SK-N-SH treated with all-trans-retinoic acid at 6 μM for 48 hours (cell line): ENCODE measurements around the gene ITPR2.
"Not testable (repeated sequence)": the region's sequence is repeated elsewhere in the genome, so short reads cannot be mapped to it uniquely, and the experiment has no call there.

ENCODE experiments used
- ATAC-seq: fragments of 200-7000 bp; cut with Tn5 transposase; 3 replicates; pipeline ENCODE4 v1.9.1; 2020; ENCODE audit warnings: mild to moderate bottlenecking, moderate library complexity
- ARNTL ChIP-seq: fragments of 450-650 bp; formaldehyde crosslinking; IDR thresholded peaks from 2 replicates; pipeline ENCODE4 v1.5.0; 2020; ENCODE audit warnings: low read depth, mild to moderate bottlenecking, moderate library complexity, borderline replicate concordance
- BACH2 ChIP-seq: fragments of 250-450 bp; sonication (Bioruptor Pico); IDR thresholded peaks from 2 replicates; pipeline ENCODE4 v1.9.0; 2021; ENCODE audit warnings: mild to moderate bottlenecking, borderline replicate concordance
- CREB5 ChIP-seq: fragments of 250-450 bp; sonication (Bioruptor Pico); IDR thresholded peaks from 2 replicates; pipeline ENCODE4 v1.5.1; 2020; ENCODE audit warnings: low read depth, mild to moderate bottlenecking, moderate library complexity
- CSDC2 ChIP-seq: fragments of 250-450 bp; sonication (Bioruptor Pico); IDR thresholded peaks from 2 replicates; pipeline ENCODE4 v1.5.0; 2020; ENCODE audit warnings: mild to moderate bottlenecking, moderate library complexity
- CSRNP3 ChIP-seq: fragments of 250-450 bp; sonication (Bioruptor Pico); IDR thresholded peaks from 2 replicates; pipeline ENCODE4 v1.5.1; 2021; ENCODE audit warnings: mild to moderate bottlenecking, moderate library complexity
- ESRRG ChIP-seq: fragments of 250-450 bp; sonication (Bioruptor Pico); IDR thresholded peaks from 2 replicates; pipeline ENCODE4 v1.6.1; 2021; ENCODE audit warnings: mild to moderate bottlenecking
- GLIS3 ChIP-seq: fragments of 250-450 bp; sonication (Bioruptor Pico); IDR thresholded peaks from 2 replicates; pipeline ENCODE4 v1.5.0; 2020; ENCODE audit warnings: mild to moderate bottlenecking, moderate library complexity
- ISL1 ChIP-seq: fragments of 250-450 bp; sonication (Bioruptor Pico); IDR thresholded peaks from 2 replicates; pipeline ENCODE4 v2.1.2; 2022; ENCODE audit warnings: mild to moderate bottlenecking, moderate library complexity
- OSR1 ChIP-seq: fragments of 250-450 bp; sonication (Bioruptor Pico); IDR thresholded peaks from 2 replicates; pipeline ENCODE4 v1.8.0; 2022; ENCODE audit warnings: moderate library complexity, mild to moderate bottlenecking, inconsistent platforms
- PATZ1 ChIP-seq: fragments of 250-450 bp; sonication (Bioruptor Pico); IDR thresholded peaks from 2 replicates; pipeline ENCODE4 v1.8.0; 2020; ENCODE audit warnings: mild to moderate bottlenecking, moderate library complexity, borderline replicate concordance
- POU6F1 ChIP-seq: fragments of 250-450 bp; sonication (Bioruptor Pico); IDR thresholded peaks from 2 replicates; pipeline ENCODE4 v1.8.0; 2021; ENCODE audit warnings: low read depth, mild to moderate bottlenecking, moderate library complexity, borderline replicate concordance
- PPARA ChIP-seq: fragments of 250-450 bp; sonication (Bioruptor Pico); IDR thresholded peaks from 2 replicates; pipeline ENCODE4 v1.5.0; 2020; ENCODE audit warnings: mild to moderate bottlenecking, borderline replicate concordance
- SNAI2 ChIP-seq: fragments of 250-450 bp; sonication (Bioruptor Pico); IDR thresholded peaks from 2 replicates; pipeline ENCODE4 v1.5.0; 2020; ENCODE audit warnings: mild to moderate bottlenecking, moderate library complexity
- TCF4 ChIP-seq: fragments of 250-450 bp; sonication (Bioruptor Pico); IDR thresholded peaks from 2 replicates; pipeline ENCODE4 v1.8.0; 2021; ENCODE audit warnings: mild to moderate bottlenecking, moderate library complexity, borderline replicate concordance
- TOX ChIP-seq: fragments of 250-450 bp; sonication (Bioruptor Pico); IDR thresholded peaks from 2 replicates; pipeline ENCODE4 v1.8.0; 2021; ENCODE audit warnings: mild to moderate bottlenecking, moderate library complexity, borderline replicate concordance
- TSHZ2 ChIP-seq: fragments of 250-450 bp; sonication (Bioruptor Pico); IDR thresholded peaks from 2 replicates; pipeline ENCODE4 v1.5.0; 2020; ENCODE audit warnings: mild to moderate bottlenecking, moderate library complexity
- ZC3H10 ChIP-seq: fragments of 250-450 bp; sonication (Bioruptor Pico); IDR thresholded peaks from 2 replicates; pipeline ENCODE4 v1.5.1; 2021; ENCODE audit warnings: mild to moderate bottlenecking, moderate library complexity
- ZFP3 ChIP-seq: fragments of 250-450 bp; sonication (Bioruptor Pico); IDR thresholded peaks from 2 replicates; pipeline ENCODE4 v1.5.0; 2020; ENCODE audit warnings: mild to moderate bottlenecking, moderate library complexity
- ZFP30 ChIP-seq: fragments of 450-650 bp; formaldehyde crosslinking; IDR thresholded peaks from 2 replicates; pipeline ENCODE4 v1.5.0; 2022; ENCODE audit warnings: mild to moderate bottlenecking, moderate library complexity
- ZNF565 ChIP-seq: fragments of 450-650 bp; formaldehyde crosslinking; conservative IDR thresholded peaks from 2 replicates; pipeline ENCODE4 v1.5.0; 2020; ENCODE audit warnings: low read depth, mild to moderate bottlenecking, moderate library complexity
- ZNF8 ChIP-seq: fragments of 450-650 bp; formaldehyde crosslinking; IDR thresholded peaks from 2 replicates; pipeline ENCODE4 v1.5.0; 2020; ENCODE audit warnings: mild to moderate bottlenecking, moderate library complexity

Gene ITPR2

GRCh38 chr12:26441434-26441833 lies 391.6 kb downstream of the ITPR2 start:
- ATAC-seq: no peak
- TF ChIP-seq BACH2 (no peak), SNAI2 (CRISPR knock-in tag) (no peak), TOX (CRISPR knock-in tag) (no peak), OSR1 (CRISPR knock-in tag) (no peak), CREB5 (CRISPR knock-in tag) (no peak), TCF4 (CRISPR knock-in tag) (no peak), GLIS3 (CRISPR knock-in tag) (no peak), CSDC2 (CRISPR knock-in tag) (no peak), CSRNP3 (no peak), POU6F1 (no peak), ZFP30 (no peak), ZC3H10 (CRISPR knock-in tag) (no peak), ISL1 (CRISPR knock-in tag) (no peak), ESRRG (no peak), ZFP3 (no peak), ZNF565 (CRISPR knock-in tag) (no peak)

GRCh38 chr12:26435069-26435404 lies 398.0 kb downstream of the ITPR2 start:
- ATAC-seq: no peak
- TF ChIP-seq ISL1 (CRISPR knock-in tag): no peak

- TF ChIP-seq CREB5 (CRISPR knock-in tag): no peak
- TF ChIP-seq ISL1 (CRISPR knock-in tag): no peak
- no peak for TF ChIP-seq ZNF8 (CRISPR knock-in tag)
- no peak for TF ChIP-seq CSRNP3
- no peak for TF ChIP-seq PPARA (CRISPR knock-in tag)
- TF ChIP-seq TSHZ2: no peak
- TF ChIP-seq BACH2: no peak
- TF ChIP-seq ARNTL (CRISPR knock-in tag): no peak
- no peak for TF ChIP-seq POU6F1
- no peak for TF ChIP-seq ZFP3
- no peak for TF ChIP-seq ZFP30
- TF ChIP-seq ZNF565 (CRISPR knock-in tag): no peak
- no peak for TF ChIP-seq TOX (CRISPR knock-in tag)
- no peak for TF ChIP-seq TCF4 (CRISPR knock-in tag)
- no peak for TF ChIP-seq GLIS3 (CRISPR knock-in tag)
- TF ChIP-seq PATZ1 (CRISPR knock-in tag): no peak
- TF ChIP-seq ZC3H10 (CRISPR knock-in tag): no peak
- no peak for TF ChIP-seq OSR1 (CRISPR knock-in tag)
- no peak for TF ChIP-seq ESRRG
- ATAC-seq: peak; percentile 88
Observed at GRCh38 chr12:26434299-26435068, 398.5 kb downstream of the ITPR2 start.

GRCh38 chr12:26433701-26434100 lies 399.3 kb downstream of the ITPR2 start:
- not testable (repeated sequence) for ATAC-seq
